G401.6 (cell line): ENCODE results near the gene ZCCHC8.

Experiments
- FAIRE-seq: peaks from 2 replicates; lab custom pipeline; 2012; peaks lifted over from hg19 to GRCh38; lab: Jason Lieb, UNC

ZCCHC8 gene

GRCh38 chr12:122500685-122501488 is at the start of gene ZCCHC8:
Gene ZCCHC8 (minus strand): TSS chr12:122500932. CDS start chr12:122500840, 92 bp downstream.
- peak; percentile 98 for FAIRE-seq

DNA sequence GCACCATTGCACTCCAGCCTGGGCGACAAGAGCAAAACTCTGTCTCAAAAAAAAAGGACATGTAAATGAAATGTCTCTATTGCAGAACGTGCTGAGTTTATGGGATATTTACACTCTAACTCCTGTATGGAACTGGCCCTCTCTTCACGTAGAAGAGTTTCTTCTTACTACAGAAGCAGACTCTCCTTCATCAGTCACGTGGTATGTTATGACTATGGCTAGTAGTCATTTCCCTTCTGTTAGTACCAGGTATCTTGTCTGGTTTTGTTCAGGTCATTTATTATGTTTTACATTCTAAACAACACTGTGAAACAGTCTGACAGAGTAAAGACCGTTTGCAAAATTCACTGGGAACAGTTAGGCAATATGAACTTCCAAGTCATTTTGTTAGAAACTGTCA is 46.6 kb upstream of the ZCCHC8 start:
- no peak for FAIRE-seq

GRCh38 chr12:122545855-122546254 is 45.1 kb upstream of the ZCCHC8 start:
- no peak for FAIRE-seq

DNA sequence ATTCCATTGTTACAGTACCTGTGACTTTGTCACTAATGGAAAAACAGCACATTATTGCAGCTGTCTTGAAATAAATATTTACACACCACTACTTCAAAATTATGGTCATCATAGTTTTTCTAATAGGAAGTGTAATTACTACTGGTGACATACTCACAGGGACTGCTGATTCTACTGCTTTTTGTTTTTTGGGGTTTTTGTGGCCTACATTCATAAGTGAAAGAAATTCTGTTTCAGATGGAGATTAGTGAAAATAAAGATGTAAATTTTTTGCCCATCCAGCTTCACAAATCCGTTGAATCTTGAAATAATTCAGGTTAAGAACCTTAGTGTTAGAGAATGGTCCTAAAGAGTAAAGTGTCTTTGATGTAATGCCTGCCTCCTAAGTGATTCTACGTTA is 43.8 kb upstream of the ZCCHC8 start:
- no peak for FAIRE-seq

DNA sequence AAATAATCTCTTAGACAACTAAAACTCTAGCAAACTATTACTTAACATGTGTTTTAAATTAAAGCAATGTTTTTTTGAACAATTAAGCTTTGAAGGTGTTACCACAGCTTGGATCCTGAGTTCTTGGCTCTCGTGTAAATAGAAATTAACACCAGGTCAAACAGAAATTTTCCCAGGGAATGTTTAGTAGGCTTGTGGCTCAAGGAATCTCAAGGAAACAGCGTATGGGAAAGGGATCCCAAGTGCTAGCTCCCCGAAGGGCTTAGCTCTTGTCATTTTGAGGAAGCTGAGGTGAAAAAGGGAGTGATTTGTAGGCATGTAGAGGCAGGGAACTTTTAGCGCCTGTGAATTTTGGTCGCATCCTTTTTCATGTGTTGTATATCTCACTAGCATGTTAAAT is 37.8 kb upstream of the ZCCHC8 start:
- no peak for FAIRE-seq

DNA sequence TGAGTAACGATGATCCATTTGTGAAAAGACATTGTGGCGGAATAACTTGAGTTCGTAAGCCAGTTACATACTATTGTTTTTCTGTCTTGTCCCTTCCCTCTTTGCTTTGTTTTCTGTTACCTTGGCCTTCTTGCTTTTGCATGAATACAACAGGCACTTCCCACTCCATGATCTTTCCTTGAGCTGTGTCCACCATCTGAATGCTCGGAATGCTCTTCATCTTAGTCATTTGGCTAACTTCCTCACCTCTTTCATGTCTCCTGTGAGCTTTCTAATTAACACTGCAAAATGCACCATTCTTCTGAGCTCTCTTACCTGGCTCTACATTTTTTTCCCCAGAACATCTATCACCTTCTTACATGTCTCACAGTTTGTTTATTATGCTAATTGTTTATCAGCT is 36.3 kb upstream of the ZCCHC8 start:
- FAIRE-seq, result no peak

DNA sequence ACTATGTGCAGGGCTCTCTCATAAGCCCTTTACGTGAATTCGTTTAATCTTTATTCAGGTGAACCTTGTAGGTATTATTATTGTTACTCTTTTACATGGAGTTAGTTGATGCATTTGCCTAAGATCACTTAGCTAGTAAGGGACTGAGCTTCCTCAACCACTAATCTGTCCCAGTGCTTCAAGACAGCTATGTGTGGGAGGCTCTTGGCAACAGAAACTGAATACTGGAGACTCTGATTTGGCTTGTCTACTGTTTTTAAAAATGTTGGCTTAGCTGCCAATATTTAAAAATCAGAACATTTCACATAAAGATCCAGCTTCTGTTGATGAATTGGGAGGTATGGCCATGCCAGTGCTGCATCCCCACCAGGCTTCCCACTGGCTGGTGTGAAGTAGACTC is 33.1 kb upstream of the ZCCHC8 start:
- FAIRE-seq, result no peak

DNA sequence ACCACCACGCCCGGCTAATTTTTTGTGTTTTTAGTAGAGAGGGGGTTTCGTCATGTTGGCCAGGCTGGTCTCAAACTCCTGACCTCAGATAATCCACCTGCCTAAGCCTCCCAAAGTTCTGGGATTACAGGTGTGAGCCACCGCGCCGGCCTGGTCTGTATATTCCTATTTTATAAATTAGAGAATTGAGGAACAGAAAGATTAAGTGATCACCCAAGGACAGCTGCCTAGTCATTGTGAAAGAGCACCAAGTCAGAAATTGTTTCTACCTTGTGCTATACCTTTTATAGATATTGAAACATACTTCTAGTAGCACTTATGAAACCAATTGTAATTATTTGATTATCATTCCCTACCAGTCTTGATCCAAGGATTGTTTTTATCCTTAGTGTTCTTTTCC is 28.3 kb upstream of the ZCCHC8 start:
- FAIRE-seq, result no peak

DNA sequence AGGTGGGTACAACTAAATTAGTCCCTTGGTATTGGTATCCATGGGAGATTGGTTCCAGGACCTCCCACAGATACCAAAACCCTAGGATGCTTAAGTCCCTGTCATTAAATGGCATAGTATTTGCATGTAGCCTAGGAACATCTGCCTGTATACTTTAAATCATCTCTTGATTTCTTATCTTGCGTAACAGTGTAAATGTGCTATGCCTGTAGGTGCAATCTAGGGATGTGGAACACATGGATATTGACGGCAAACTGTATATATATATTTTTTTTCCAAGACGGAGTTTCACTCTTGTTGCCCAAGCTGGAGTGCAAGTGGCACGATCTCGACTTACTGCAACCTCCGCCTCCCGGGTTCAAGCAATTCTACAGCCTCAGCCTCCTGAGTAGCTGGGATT is 27.9 kb upstream of the ZCCHC8 start:
- FAIRE-seq, result no peak

GRCh38 chr12:122527478-122527944 is 26.8 kb upstream of the ZCCHC8 start:
- no peak for FAIRE-seq

DNA sequence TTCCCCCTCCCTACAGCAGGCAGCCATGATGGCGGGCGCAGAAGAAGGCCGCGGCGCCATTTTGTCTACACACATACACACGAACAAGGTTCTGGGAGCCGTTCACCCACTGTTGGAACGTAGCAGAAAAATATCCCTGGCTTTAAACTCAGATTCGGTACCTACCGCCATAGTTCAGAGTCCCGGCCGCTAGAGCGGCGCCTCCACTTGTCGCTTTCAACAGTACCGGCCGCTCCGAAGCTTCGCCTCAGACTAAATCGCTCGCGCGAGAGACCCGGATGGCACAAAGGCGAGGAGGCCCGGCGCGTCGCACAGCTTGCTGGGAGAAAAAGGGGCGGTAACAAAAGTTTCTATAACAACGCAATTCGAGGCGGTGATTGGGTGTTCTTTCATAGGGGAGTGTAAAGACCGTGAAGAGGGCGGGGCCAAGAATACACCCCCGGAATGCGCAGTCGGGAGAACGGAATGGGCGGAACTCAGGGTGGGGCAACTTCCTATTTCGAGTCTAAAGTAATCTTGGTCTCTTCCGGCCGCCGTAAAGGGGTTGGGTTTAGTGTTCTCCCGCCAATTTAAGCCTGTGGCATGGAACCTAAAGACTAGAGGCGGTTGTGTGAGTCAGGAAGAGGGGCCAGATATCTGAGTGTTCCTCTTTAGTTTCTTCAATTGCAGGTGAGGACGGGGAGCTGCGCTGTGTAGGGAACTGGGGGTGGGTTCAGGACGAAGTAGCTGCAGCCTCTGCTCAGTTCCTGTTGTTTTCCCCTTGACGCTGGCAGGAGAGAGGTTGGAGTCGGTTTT is 26.1 kb upstream of the ZCCHC8 start, which contains the start of the genes KNTC1 and RSRC2:
Gene KNTC1, plus strand, starts transcription at position 567 of the 795 bp plus-strand sequence. CDS start 2,815 bp downstream, outside the sequence.
Gene RSRC2, minus strand, starts transcription at position 254 of the 795 bp plus-strand sequence. Its CDS starts 83 bp downstream, at position 171.
- FAIRE-seq, result peak; percentile 99

DNA sequence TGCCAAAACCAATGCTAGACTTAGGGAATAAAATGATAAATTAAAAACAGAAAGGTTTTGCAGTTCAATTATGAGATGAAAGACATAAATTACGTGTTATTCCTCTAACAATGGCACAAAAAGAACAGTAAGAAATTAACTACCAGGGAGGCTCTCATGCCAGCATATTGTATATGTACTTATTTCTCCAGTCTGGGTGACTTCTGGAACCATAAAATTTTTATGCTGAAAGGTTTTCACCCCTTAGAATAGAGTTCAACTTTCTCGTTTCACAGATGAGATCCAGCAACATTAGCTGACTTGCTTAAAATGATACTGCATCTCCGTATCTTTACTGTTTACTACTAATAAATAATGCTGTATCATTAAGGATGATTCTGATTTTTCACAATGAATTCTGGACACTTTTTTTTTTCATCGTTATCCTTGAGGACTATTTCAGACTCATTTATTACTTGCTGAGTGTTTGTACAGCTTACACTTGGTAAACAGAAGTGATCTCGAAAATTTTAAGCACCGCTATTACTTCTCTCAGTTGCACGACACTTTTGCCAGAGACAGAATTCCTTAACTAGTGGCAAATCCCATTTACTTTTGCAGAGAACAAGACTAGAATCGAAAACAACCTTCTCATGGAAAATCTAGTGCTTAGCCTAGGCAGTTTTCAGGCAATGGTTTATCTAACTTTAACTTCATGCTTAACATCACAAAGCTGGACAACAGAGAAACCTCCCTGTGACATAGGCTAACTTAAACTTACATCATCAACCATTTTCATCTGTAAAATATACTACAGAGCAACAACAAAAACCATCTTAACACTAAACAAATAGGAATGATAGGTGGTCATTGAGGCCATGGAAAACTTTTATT is 23.4 kb upstream of the ZCCHC8 start:
- no peak for FAIRE-seq

GRCh38 chr12:122523280-122523679 is 22.5 kb upstream of the ZCCHC8 start:
- FAIRE-seq, result no peak

GRCh38 chr12:122520676-122521075 is 19.9 kb upstream of the ZCCHC8 start:
- FAIRE-seq, result no peak

DNA sequence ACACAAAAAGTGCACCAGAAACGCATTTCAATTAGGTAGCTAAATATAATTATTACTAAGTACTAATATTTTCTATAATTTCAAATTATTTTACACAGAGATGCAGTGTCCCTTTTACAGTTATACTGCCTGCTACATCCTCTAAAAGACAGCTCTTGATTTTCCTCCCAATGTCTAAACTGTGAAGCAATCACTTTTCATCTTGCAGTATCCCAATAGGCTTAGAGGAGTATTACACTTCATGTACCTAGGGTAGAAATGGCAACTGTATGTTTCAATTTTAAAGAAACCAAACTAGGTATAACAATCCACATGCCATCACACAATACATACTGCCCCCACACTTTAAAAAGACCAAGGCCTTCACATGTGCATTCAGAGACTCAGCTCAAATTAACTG is 18.7 kb upstream of the ZCCHC8 start:
- no peak for FAIRE-seq

- FAIRE-seq, result no peak
These were observed 18.2 kb upstream of the ZCCHC8 start for GRCh38 chr12:122518908-122519307.

- no peak for FAIRE-seq
These were observed 17.1 kb upstream of the ZCCHC8 start for GRCh38 chr12:122517877-122518276.

- FAIRE-seq, result no peak
These were observed 16.0 kb upstream of the ZCCHC8 start for GRCh38 chr12:122516544-122517361.

GRCh38 chr12:122515275-122515674 is 14.5 kb upstream of the ZCCHC8 start:
- no peak for FAIRE-seq

DNA sequence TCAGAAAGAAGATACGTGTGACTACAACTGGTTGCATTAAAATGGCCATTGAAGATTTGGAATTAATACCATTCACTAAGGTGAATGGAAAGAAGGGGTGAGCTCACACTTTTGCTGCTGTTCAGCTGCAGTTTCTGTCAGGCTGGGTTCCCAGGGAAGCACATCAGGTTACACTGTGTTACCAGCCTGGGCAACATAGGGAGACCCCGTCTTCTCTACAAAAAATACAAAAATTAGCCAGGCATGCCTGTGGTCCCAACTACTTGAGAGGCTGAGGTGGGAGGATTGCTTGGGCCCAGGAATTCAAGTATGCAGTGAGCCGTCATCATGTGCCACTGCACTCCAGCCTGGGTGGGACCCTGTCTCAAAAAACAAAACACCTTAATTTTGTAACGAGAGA is 12.9 kb upstream of the ZCCHC8 start:
- no peak for FAIRE-seq

GRCh38 chr12:122513028-122513427 is 12.3 kb upstream of the ZCCHC8 start:
- peak; percentile 13 for FAIRE-seq
